Glomerular endothelial cell (primary cell): ENCODE data around the gene LMF1. TPM values are rescaled to one million over a fixed set of nuclear protein-coding genes. Genes with fewer than 3 reads are reported as not detected.
"Not testable (repeated sequence)": the region's sequence is repeated elsewhere in the genome, so short reads cannot be mapped to it uniquely, and the experiment has no call there.

Experiments used
- DNase-seq: peaks from one replicate; pipeline ENCODE4 v3.0.0-alpha.2; 2011; ENCODE audit warnings: low read depth, low spot score; ENCODE audit errors: extremely low read depth
- total RNA-seq: library from RNA; depleted of rRNA; stranded (reverse); fragments of >200 nt; gene quantifications from 2 replicates; pipeline ENCODE4 v1.2.3, GENCODE V29; 2015

Gene LMF1
- total RNA-seq, 1 donor from 2014 or later: 36.6 TPM

DNA sequence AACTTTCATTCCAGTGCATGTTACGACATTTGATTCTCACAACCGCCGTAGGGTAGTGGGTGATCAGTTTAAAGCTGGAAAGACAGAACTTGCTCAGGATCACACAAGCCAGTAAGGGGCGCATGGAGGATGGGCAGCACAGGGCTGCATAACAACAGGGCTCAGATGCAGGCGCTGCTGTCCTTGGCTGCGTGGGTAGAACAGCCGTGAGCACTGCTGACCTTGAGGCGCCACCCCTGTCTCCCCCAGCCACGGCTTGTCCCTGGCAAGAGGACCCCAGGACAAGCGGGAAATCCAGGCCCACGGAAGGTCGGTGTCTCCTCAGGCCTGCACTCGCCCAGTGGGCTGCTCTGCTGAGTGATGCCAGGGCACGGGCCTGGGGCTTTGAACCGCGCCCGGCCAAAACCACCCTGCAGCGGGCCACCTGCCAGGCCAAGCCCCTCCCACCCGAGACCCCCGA lies 84.7 kb downstream of the LMF1 start:
- DNase-seq: no peak

DNA sequence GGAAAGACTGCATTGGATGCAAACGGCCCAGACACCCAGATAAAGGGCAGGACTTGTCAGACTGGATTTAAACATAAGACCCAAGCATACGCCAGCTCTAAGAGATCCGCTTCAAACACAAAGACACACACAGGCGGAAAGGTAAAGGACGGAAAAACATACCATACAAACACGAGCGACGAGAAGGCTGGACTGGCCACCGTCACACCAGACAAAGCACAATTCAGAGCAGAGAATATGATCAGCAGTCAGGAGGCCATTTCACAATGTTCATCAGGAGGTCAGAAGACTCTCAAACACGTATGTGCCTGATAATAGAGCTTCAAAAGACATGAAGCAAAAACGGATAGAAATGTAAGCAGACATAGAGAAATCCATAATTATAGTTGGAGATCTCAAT lies 85.4 kb downstream of the LMF1 start:
- no peak for DNase-seq

DNA sequence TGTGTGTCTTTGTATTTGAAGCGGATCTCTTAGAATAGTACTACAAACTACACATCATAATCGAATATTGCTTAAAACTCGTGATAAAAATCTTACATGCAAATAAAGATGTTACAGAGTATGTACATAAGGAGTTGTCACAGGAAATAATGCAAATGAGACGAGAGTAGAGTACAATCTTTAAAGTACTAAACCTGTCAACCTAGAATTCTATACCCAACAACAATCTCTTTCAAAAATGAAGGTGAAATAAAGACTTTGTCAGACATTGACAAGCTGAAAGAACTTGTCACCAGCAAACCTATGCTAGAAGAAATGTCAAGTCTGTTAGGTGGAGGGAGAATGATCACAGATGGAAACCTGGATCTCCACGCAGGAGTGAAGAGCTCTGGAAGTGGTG lies 86.6 kb downstream of the LMF1 start:
- DNase-seq: no peak

DNA sequence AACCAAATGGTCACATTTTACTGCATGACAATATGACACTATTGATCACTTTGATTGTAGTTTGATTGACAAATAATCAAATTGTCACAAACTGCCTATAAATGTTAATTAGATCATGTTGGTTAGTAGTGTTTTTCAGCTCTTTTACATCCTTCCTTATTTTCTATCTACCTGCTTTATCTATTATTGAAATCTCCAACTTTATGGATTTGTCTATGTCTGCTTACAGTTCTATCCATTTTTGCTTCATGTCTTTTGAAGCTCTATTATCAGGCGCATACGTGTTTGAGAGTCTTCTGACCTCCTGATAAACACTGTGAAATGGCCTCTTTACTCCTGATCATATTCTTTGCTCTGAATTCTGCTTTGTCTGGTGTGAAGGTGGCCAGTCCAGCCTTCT lies 87.0 kb downstream of the LMF1 start:
- DNase-seq: no peak

DNA sequence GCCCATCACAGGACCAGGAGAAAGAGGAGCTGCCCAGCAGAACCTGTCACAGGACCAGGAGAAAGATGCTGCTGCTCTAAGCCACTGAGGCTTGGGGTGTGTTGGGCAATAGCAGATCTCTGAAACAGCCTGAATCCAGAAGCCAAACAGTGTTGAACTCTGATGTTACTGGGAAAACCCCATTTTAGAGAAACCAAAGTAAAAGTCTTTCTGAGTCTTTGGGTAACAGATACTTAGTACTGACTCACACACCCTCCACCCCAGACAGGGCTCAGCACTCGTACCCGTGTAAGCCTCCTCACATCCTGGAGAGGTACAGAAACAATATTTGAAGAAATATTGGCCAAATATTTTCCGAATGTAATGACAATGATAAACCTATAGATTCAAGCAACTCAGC lies 87.4 kb downstream of the LMF1 start:
- DNase-seq: no peak

DNA sequence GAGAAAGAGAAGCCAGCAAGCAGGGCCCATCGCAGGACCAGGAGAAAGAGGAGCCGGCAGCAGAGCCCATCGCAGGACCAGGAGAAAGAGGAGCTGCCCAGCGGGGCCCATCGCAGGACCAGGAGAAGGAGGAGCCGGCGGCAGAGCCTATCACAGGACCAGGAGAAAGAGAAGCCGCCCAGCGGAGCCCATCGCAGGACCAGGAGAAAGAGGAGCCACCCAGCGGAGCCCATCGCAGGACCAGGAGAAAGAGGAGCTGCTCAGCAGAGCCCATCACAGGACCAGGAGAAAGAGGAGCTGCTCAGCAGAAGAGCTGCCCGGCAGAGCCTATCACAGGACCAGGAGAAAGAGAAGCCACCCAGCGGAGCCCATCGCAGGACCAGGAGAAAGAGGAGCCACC lies 88.1 kb downstream of the LMF1 start:
- not testable (repeated sequence) for DNase-seq

DNA sequence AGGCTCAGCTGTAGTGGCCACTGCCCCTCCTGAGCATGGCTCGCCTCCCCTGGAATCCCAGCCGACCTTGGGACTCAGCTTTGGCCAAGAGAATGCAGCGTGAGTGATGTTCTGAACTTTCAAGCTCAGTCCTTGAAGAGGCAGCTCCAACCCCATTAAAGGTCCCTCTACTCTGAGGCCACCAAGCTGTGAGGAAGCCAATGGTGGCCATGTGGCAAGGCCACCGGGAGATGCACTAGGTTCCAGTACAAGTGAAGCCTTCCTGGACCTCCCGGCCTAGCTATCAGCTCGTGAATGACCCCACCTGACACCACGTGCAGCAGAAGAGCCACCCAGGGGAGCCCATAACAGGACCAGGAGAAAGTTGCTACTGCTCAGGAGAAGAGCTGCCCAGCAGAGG lies 88.5 kb downstream of the LMF1 start:
- no peak for DNase-seq

DNA sequence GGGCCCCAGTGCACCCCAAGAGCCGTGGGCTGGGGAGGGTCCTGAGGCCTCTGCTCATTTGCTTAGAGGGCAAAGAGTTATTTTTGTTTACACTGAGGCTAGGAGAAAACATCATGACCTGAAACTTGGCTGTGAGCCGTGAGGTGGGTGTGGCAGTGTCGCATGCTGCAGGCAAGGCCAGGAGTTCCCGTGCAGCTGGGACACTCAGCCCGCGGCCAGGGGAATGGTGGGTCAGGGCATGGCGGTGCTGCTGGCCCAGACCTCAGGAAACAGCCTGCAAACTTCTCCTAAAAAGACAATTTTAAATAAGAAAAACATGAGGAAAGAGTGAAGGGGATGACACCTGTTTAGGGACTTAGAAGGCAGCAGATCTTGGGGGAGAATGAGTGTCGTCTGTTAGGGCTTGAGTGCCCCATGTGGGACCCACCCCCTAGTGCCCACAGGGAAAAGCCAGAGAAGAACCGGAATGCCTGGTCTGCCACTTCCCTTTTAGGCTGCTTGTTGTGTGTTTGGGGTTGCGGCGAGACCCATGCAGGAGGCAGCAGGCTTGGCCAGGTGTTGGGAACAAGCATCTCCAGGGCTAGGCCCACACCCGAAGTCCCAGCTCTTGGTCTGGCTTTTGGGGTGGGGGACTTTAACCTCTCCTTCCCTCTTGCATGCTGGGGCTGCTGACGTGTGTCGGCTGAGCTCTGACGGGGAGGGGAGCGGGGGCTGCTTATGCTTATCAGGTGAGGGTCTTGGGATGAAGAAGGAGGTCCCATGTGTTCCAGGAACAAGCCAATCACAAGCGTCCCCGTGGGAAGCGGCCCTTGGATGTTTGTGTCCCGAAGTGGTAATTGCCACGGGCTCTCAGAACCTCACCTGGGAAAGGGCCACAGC lies 89.3 kb downstream of the LMF1 start:
- no peak for DNase-seq

DNA sequence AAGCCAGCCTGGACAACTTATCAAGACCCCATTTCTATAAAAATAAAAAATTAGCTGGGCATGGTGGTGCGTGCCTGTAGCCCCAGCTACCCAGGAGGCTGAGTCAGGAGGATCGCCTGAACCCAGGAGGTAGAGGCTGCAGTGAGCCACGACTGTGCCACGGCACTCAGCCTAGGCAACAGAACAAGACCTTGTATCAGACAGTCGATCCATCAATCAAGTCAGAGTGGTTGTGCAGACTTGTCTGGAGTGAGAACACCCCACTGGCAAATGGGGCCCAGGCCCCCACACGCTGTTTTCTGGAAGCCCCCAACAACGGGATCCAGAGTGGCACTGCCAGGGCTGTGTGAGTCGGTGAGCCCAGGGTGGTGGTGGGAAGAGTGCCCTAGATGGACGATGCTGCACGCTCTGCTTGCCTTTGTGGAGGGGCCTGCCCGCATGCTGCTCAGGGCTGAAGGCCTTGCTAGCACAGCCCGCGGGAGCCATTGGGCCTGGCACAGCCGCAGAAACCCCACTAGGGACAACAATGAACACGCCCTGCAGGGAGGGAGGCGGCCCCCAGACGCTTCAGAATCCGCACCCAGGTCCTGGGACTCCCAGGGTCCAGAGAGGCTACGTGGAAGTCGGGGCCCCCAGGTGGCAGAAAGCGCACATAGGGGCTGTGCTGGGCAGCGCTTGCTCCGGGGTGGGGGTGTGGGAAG lies 90.2 kb downstream of the LMF1 start:
- no peak for DNase-seq

DNA sequence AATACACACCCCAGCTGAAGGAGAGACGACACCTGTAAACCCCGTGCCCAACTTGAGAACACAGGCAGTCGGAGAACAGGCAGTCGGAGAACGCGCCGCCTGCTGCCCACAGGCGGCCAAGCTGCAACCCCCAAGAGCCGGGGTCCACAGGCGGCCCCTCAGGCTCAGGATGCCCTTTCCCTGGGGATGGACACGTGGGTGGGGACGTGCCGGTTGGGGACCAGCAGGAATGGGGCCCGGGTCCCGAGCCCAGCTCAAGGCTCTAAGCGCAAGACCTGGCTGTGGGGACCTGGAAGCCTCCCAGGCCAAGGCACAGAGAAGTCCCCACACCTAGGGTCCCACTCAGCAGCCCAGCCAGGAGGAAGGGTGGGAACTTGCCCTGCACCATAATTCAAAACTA lies 90.8 kb downstream of the LMF1 start:
- no peak for DNase-seq

DNA sequence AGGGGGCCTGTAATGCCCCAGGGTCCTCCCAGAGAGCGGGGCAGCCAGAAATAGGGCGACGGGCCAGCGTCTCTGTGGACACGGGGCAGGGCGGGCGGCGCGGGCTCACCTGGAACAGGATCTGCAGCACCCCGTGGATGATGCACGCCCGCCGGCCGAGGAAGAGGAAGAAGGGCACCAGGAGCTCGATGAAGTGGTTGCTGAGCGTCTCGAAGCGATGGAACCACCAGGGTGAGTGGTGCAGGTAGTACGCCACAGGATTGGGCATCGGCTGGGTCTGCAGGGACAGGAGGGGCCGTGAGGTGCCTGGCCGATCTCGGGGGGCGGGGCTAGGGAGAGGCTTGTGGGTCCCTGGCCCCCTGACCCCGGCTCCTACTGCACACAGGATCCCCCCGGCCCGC lies 91.3 kb downstream of the LMF1 start:
- DNase-seq: no peak

DNA sequence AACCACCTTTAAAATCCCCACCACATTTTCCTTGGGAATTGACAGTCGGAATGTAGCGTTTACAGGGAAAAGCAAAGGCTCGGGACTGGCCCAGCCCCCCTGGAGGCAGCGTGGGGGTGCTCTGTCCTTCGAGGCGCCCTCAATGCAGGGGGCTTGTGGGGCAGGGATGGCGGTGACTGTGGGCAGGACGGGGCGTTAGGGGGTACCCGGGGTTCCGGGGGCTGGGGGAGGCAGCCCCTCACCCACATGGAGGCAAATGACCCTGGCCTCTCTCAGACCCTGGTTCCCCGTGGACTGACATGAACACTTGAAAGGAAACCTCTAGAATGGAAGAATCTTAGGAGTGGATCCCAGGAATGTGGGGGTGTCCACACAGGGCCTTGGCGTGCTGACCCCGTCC lies 91.9 kb downstream of the LMF1 start:
- no peak for DNase-seq

DNA sequence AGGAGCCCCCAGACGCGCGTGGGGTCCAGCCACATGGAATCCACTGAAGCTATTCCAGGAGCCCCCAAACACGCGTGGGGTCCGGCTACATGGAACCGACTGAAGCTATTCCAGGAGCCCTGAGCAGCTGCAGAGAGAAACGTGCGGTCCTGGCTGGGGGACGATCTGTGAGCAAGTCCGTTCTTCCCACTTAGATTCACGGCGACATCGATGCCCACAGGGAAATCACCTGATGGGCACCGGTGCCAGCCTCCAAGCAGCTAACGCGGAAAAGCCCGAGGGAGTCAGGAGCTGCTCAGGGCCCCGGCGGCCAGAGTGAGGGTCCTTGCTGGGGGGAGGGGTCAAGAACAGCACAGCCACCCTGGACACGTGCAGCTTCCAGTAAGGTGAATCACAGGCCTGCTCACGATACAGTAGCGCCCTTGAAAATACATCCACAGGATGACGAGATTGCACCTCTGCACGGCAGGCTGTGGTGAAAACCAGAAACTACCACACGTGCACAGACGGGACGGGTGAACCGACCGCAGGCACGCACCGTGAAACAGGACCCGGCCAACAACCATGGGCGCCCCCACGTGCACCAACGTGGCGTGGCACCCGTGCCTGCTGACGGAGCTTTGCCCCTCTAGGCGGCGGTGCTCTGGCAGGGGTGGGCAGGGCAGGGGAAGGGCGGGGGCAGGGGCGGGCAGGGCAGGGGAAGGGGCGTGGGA lies 92.6 kb downstream of the LMF1 start:
- DNase-seq: no peak

DNA sequence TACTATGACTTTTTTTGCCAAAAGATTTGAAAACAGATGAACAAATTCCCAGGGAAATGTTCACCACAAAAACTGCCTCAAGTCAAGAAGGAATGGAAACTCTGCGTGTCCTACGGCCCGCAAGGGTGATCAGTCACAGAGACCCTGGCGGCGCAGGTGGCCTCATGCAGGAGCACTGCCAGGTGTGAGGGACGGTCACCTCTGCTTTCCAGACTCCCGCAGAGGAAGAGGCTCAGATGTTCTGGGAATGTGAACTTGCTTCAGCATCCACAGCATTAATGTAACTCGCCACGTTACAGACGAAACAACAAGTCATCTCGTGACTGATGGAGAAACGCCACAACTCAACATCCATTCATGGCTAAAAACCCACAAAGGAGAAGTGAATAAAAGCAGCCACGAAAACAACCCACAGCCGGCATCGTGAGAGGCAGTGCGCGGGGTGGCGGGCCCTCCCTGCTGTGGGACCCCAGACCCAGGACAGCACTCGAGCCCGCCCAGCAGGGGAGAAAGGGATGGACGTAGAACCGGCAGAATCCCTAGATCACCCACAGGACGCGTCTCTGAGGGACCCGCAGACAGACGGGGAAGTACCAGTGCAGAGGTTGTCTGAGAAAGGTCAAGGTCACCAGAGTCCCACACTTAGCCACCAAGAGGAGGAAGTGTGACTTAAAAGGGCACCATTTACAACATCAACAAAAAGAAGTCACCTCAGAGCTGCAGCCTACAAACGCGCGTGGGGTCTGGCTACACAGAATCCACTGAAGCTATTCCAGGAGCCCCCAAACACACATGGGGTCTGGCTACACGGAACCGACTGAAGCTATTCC lies 93.3 kb downstream of the LMF1 start:
- no peak for DNase-seq

DNA sequence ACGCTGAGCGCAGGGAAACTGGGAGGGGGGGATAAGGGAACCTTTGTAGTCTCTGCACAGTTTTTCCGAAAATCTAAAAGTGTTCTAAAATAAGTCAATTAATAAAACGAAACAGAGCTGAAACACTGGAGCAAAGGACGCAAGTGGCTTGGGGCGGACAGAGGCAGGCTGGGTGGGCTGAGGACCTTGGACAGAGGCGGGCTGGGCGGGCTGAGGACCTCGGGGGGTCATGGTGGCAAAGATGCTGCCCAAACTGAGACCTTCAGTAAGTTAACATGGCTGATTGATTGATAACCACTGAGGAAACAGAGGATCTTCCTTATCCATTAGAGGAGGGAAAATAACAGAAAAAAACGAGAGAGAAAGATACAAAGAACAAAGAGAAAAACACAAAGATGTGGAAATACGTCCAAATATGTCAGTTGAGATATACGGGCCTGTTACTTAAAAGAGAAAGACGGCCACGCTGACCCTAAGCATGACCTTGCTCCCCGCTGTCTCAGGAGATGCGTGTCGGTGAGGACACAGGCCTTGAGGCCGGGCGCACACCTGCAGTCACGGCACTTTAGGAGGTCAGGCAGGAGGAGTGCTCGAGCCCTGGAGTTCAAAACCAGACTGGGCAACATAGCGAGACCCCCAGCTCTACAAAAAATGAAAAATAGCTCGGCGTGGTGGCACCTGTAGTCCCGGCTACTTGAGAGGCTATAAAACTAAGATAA lies 94.1 kb downstream of the LMF1 start:
- no peak for DNase-seq

DNA sequence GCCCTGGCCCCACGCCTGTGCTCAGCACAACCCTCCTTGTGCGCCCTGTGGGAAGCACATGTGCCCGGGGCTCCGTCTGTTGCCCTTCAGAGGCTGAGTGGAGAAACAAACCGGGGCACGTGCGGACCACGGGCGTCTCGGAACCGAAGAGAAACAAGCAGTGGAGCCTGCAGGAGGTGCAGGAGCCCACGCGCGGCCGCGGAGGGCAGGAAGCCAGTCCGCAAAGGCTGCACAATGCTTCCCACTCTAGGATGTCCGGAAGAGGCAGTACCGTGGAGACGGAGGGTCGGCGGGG lies 94.8 kb downstream of the LMF1 start:
- no peak for DNase-seq

DNA sequence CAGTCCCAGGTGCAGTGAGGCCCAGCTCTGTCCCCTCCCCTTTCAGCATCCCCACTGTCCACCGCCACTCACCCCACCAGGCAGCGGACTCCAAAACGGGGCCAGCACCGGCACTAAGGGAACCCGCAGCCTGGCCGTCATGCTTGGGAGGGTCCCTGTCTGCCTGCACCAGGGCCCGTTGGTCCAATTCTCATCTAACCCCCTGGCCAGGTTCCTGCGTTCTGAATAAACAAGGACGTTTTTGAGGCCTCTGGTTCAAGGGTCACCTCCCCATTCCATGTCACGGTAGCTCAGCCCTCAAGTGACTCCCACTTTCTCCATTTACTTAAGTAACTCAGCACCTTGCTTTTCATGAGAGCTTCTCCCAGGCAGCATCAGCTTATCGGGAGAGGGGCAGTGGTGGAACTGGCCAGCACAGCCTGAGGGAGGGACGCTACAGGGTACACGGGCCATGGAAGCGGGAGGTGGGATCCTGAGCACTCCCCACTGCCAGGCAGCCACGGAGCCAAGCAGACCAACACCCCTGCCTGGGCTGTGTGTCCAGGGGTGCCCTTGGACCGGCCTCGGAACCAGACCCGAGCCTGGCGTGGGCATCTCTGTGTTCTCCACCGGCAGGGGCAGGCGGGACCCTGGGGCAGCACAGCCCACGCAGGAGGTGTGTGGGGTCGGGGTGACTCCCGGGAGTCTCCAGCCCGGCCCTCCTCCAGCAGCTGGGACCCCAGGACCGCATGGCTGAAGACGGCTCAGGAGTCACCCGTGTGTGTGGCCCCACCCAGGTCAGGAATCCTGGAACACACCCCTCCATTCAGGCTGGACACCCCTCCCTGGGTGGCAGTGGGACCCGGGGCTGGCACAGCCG lies 95.4 kb downstream of the LMF1 start:
- no peak for DNase-seq

DNA sequence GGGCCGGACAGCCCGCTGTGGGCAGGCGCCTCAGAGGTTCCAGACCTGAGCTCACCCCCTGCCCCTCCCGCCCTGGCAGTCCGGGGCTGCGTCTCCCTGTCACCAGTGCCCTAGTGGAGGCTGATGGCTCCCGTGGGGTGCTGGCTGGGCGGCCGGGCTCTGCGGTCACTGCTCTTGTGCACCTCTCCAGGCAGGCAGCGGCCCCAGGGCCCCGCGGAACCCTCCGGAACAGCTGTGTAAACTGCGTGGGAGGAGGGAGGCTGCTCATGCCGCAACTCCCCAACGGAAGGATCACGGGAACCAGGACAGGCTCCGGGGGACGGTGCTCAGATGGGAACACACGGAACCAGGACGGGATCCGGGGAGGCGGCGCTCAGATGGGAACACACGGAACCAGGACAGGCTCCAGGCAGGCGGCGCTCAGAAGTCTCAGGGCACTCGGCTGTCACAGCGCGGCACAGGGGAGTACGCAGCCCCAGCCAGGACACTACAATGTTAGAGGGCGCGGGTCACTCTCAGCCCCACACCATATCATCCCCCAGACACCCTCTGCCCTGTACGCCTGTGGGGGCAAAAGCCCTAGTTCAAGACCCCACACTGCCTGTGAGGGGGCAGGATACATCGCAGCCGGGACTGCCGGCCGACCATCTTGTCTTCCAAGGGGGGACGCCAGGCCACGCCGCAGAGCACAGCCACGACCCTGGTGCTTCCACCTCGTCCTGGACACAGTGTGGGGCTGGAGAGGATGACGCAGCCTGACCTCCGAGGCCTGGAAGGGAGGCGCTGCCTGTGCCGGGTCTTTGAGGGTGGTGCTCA lies 96.2 kb downstream of the LMF1 start:
- DNase-seq: no peak
